Common myeloid progenitor, CD34-positive (primary cell): ENCODE results near the gene SLC22A7.

ENCODE experiments used
- CTCF ChIA-PET: fragments of 350-600 bp; sonication (Branson Sonifier 250); formaldehyde crosslinking; loops from one replicate; lab custom pipeline; 2021; ENCODE audit warnings: antibody characterized with exemption; lab: Charles Lee
- POLR2A ChIA-PET: fragments of 350-600 bp; sonication (Branson Sonifier 250); formaldehyde crosslinking; loops from one replicate; lab custom pipeline; 2021; ENCODE audit warnings: antibody characterized with exemption; lab: Charles Lee
- DNase-seq, 3 donors: peaks; one replicate each; pipeline versions ENCODE4 v3.0.0 to v3.0.0-alpha.2; 2013
- H3K27ac ChIP-seq, 2 experiments: 1 replicate in 1 of 2; 2 replicates in 1 of 2; pipeline ENCODE4 v1.7.0; 2013; ENCODE audit warnings: inconsistent platforms in 2 of 2, low read length in 2 of 2, mild to moderate bottlenecking in 2 of 2, low read depth in 1 of 2, moderate library complexity in 1 of 2; ENCODE audit not compliant: severe bottlenecking in 2 of 2, insufficient read depth in 1 of 2, poor library complexity in 1 of 2
- H3K27me3 ChIP-seq, 5 experiments: replicated peaks in 2 of 5; 1 replicate in 3 of 5; 2 replicates in 2 of 5; pipeline versions ENCODE4 v1.6.1 to v1.7.0; 2013; ENCODE audit warnings: low read length in 4 of 5, mild to moderate bottlenecking in 2 of 5, moderate library complexity in 2 of 5, inconsistent platforms in 1 of 5; ENCODE audit not compliant: insufficient read depth in 5 of 5, control insufficient read depth in 4 of 5
- H3K36me3 ChIP-seq, 4 experiments: 1 replicate in 2 of 4; 2 replicates in 2 of 4; pipeline versions ENCODE4 v1.6.1 to v1.7.0; 2013; ENCODE audit warnings: low read length in 3 of 4, control low read depth in 1 of 4, mild to moderate bottlenecking in 1 of 4; ENCODE audit not compliant: control insufficient read depth in 4 of 4, insufficient read depth in 4 of 4
- H3K4me1 ChIP-seq, 4 experiments: 1 replicate in 3 of 4; 2 replicates in 1 of 4; pipeline versions ENCODE4 v1.6.1 to v1.7.1; 2013; ENCODE audit warnings: low read length in 3 of 4, mild to moderate bottlenecking in 3 of 4, control low read depth in 1 of 4, inconsistent platforms in 1 of 4, moderate library complexity in 1 of 4; ENCODE audit not compliant: control insufficient read depth in 4 of 4, insufficient read depth in 4 of 4; ENCODE audit errors: control extremely low read depth in 1 of 4
- H3K4me3 ChIP-seq, 7 experiments: 1 replicate in 4 of 7; 2 replicates in 3 of 7; pipeline versions ENCODE4 v1.5.1 to v1.7.0; 2013; ENCODE audit warnings: mild to moderate bottlenecking in 7 of 7, low read length in 6 of 7, moderate library complexity in 6 of 7, inconsistent platforms in 2 of 7, low read depth in 2 of 7, control low read depth in 1 of 7; ENCODE audit not compliant: insufficient read depth in 4 of 7, control insufficient read depth in 1 of 7; ENCODE audit errors: extremely low read depth in 1 of 7
- H3K9me3 ChIP-seq, 5 experiments: 1 replicate in 4 of 5; 2 replicates in 1 of 5; pipeline versions ENCODE4 v1.6.1 to v1.7.1; 2013; ENCODE audit warnings: low read length in 4 of 5, mild to moderate bottlenecking in 2 of 5, inconsistent platforms in 1 of 5, low read depth in 1 of 5, moderate library complexity in 1 of 5; ENCODE audit not compliant: control insufficient read depth in 4 of 5, insufficient read depth in 2 of 5; ENCODE audit errors: control extremely low read depth in 1 of 5
- WGBS: methylation state at CpG from one replicate; pipeline ENCODE4 v1.1.5; 2013; ENCODE audit not compliant: insufficient coverage; 5-methylcytosine and 5-hydroxymethylcytosine counted together

The SLC22A7 gene

GRCh38 chr6:43308101-43308989, 10.3 kb downstream of the SLC22A7 start, which contains the start of gene CRIP3:
TSS of gene CRIP3 (minus strand) at chr6:43308826. CDS start at chr6:43308792, 34 bp downstream.
- POLR2A ChIA-PET, result no interaction called here
- Histone ChIP-seq H3K36me3 (no peaks in the 10 kb centered on the region), H3K4me1 (peaks cover 22 to 43% (median 26%) of the 10 kb centered on the region in 4 experiments), H3K9me3 (no peaks in the 10 kb centered on the region), H3K27ac (no peak within 1 kb of the TSS), H3K27me3 (peaks cover 0 to 8% (median 0%) of the 10 kb centered on the region in 5 experiments), H3K4me3 (peak within 1 kb of the TSS; percentile 10 to 74 (median 32))
- CTCF ChIA-PET, result interaction anchor here (0.9 to 3.9 kb wide), 18 partner anchors 9 to 91 kb away, joined by 3 to 25 read pairs (median 6); no protein-coding TSS in a partner anchor
- peak; percentile 61 to 79 (median 73) for DNase-seq
- WGBS, result 7% methylated on average over 28 of the region's 39 CpGs

DNA sequence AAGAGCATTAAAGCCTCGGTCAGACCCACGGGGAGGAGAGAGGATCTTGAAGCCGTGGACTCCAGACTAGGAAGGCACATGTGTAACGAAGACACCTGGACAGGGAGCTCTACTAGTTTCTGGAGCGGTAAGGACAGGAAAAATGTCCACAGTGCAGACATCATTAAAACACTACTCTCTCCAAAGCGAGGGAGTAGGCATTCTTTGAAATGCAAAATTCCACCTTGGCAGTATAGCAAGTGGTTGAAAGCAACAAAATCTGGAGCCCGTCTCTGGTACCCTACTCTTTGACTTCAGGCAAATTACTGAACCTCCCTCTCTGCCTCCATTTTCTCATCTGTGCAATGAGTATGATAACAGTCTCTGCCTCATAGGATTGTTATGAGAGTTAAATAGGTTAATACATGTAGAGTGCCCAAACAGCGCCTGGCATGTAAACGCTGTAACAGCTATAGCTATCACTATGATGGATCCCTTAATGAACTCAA, 11.0 kb downstream of the SLC22A7 start:
- no peaks in the 10 kb centered on the region for H3K36me3 ChIP-seq
- CTCF ChIA-PET, result interaction anchor here (0.9 to 3.9 kb wide), 11 partner anchors 10 to 90 kb away, joined by 3 to 25 read pairs (median 6); no protein-coding TSS in a partner anchor
- 28% methylated on average over 8 of the region's 9 CpGs for WGBS
- POLR2A ChIA-PET, result no interaction called here
- H3K9me3 ChIP-seq, result no peaks in the 10 kb centered on the region
- peaks cover 0 to 8% (median 0%) of the 10 kb centered on the region in 5 experiments for H3K27me3 ChIP-seq
- H3K27ac ChIP-seq, result no peak overlapping the region
- DNase-seq, result no peak
- H3K4me1 ChIP-seq, result peaks cover 24 to 50% (median 28%) of the 10 kb centered on the region in 4 experiments
- H3K4me3 ChIP-seq, result peak overlapping the region in 5 of 7 experiments; percentile 16 to 74 (median 63)

DNA sequence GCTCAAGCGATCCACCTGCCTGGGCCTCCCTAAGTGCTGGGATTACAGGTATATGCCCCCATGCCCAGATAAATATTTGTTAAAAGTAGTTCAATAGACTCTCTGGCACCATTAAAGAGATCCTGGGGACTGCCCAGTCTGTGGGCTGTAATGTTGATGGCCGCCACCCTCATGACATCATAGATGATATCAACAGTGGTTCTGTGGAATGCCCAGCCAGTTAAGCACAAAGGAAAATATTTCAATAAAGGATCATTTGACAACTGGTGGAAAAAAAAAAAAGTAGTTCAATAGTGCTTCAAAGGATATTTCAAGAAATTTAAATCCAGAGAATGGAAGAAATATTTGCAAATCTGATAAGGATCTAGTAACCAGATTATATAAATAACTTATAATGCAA, 12.1 kb downstream of the SLC22A7 start:
- no peaks in the 10 kb centered on the region for H3K9me3 ChIP-seq
- peaks cover 0 to 8% (median 0%) of the 10 kb centered on the region in 5 experiments for H3K27me3 ChIP-seq
- H3K36me3 ChIP-seq, result no peaks in the 10 kb centered on the region
- DNase-seq, result no peak
- 100% methylated on average over 1 of the region's 2 CpGs for WGBS
- POLR2A ChIA-PET, result no interaction called here
- CTCF ChIA-PET, result interaction anchor here (3.9 kb wide), 1 partner anchor 46 kb away, joined by 20 read pairs; no protein-coding TSS in a partner anchor
- no peak overlapping the region for H3K4me3 ChIP-seq
- H3K27ac ChIP-seq, result no peak overlapping the region
- H3K4me1 ChIP-seq, result peaks cover 24 to 53% (median 28%) of the 10 kb centered on the region in 4 experiments

DNA sequence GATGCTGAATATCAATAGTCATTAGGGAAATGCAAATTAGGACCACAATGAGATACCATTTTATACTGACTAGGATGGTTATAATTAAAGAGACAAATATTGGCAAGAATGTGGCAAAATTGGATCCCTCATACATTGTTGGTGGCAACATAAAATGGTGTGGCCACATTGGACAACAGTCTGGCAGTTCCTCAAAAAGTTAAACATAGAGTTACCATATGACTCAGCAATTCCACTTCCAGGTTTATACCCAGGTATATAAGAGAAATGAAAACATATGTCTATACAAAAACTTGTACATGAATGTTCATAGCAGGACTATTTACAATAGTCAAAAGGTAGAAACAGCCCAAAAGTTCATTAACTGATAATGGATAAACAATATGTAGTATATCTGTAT, 12.6 kb downstream of the SLC22A7 start:
- H3K27ac ChIP-seq, result no peak overlapping the region
- peaks cover 24 to 53% (median 28%) of the 10 kb centered on the region in 4 experiments for H3K4me1 ChIP-seq
- DNase-seq, result peak in 2 of 3 donors; percentile 80 to 83
- no peaks in the 10 kb centered on the region for H3K9me3 ChIP-seq
- peaks cover 0 to 8% (median 0%) of the 10 kb centered on the region in 5 experiments for H3K27me3 ChIP-seq
- no peaks in the 10 kb centered on the region for H3K36me3 ChIP-seq
- CTCF ChIA-PET, result no interaction called here
- POLR2A ChIA-PET, result no interaction called here
- no peak overlapping the region for H3K4me3 ChIP-seq

DNA sequence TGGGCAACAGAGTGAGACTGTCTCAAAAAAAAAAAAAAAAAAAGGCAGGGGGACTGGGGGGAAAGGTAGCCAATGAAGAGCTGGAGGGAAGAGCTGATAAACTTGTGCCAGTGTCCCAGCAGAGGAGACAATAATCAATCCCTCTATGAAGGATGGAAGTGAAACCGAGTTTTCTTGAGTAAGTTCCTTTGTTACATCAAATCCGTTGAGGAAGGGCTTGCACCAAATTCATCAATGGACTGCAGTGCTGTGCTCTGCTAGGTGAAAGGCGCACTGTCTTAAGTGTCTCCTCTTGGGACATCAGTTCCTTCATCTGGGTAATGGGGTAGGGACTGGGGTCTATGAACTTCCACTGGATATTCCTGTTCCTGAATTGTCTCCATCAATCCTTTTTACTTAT, 13.6 kb downstream of the SLC22A7 start:
- POLR2A ChIA-PET, result no interaction called here
- Histone ChIP-seq H3K9me3 (no peaks in the 10 kb centered on the region), H3K27me3 (peaks cover 0 to 8% (median 0%) of the 10 kb centered on the region in 5 experiments), H3K36me3 (no peaks in the 10 kb centered on the region), H3K4me1 (peaks cover 24 to 53% (median 28%) of the 10 kb centered on the region in 4 experiments), H3K4me3 (no peak overlapping the region), H3K27ac (no peak overlapping the region)
- CTCF ChIA-PET, result interaction anchor here (1.2 to 6.1 kb wide), 3 partner anchors 23 to 86 kb away, joined by 4 to 28 read pairs (median 4); no protein-coding TSS in a partner anchor
- WGBS, result no CpG with 5 or more reads among the region's 3 CpGs
- DNase-seq, result no peak

DNA sequence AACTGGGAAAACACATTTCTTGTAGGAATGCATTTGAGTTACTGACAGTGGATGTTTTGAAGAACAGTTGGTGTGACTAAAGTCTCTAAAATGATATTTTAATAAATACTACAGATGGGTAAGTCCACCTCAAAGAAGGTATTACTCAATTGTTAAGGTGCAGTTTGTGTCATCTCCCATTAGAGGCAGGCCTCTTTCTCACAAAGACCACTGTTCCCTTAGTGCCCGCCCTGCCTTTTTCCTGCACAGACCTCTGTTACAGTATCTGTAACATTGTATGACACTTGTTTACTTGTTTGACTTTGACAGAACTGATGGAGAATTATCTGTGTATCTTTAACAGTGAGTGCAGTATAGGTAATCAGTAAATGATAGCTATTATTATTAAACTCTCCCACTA, 15.8 kb downstream of the SLC22A7 start:
- Histone ChIP-seq H3K4me1 (peaks cover 18 to 39% (median 21%) of the 10 kb centered on the region in 4 experiments), H3K27ac (no peak overlapping the region), H3K27me3 (peaks cover 0 to 3% (median 0%) of the 10 kb centered on the region in 5 experiments), H3K9me3 (no peaks in the 10 kb centered on the region), H3K36me3 (no peaks in the 10 kb centered on the region), H3K4me3 (no peak overlapping the region)
- no peak for DNase-seq
- WGBS, result no CpG with 5 or more reads among the region's 1 CpG
- POLR2A ChIA-PET, result no interaction called here
- CTCF ChIA-PET, result interaction anchor here (0.7 to 6.1 kb wide), 10 partner anchors 9 to 173 kb away, joined by 3 to 28 read pairs (median 3); no protein-coding TSS in a partner anchor
